GM23338 (cell line): ENCODE data around the gene R3HDM2. TPM values are rescaled to one million over a fixed set of nuclear protein-coding genes. Genes with fewer than 3 reads are reported as not detected.

Experiments used
- CREB1 ChIP-seq: fragments of 250-450 bp; sonication (Bioruptor Pico); IDR thresholded peaks from 2 replicates; pipeline ENCODE4 v1.5.0; 2020; ENCODE audit warnings: low read depth, mild to moderate bottlenecking, moderate library complexity
- ETS1 ChIP-seq: IDR thresholded peaks from 2 replicates; pipeline ENCODE4 v1.6.1; 2016; ENCODE audit warnings: antibody characterized with exemption
- EZH2phosphoT487 ChIP-seq: fragments of 200-600 bp; sonication (generic); IDR thresholded peaks from one replicate; pipeline ENCODE4 v1.8.1; 2018; ENCODE audit warnings: antibody characterized with exemption; ENCODE audit not compliant: unreplicated experiment
- JUNB ChIP-seq: IDR thresholded peaks from one replicate; pipeline ENCODE4 v1.6.1; 2016; ENCODE audit warnings: antibody characterized with exemption; ENCODE audit not compliant: unreplicated experiment
- NANOG ChIP-seq: IDR thresholded peaks from 2 replicates; pipeline ENCODE4 v1.6.1; 2016; ENCODE audit warnings: antibody characterized with exemption, borderline replicate concordance
- POLR2AphosphoS5 ChIP-seq: IDR thresholded peaks from 2 replicates; pipeline ENCODE4 v1.6.1; 2016; ENCODE audit warnings: antibody characterized with exemption, low read depth
- STAT1 ChIP-seq: IDR thresholded peaks from one replicate; pipeline ENCODE4 v1.6.1; 2016; ENCODE audit warnings: antibody characterized with exemption; ENCODE audit not compliant: unreplicated experiment
- ZNF331 ChIP-seq: fragments of 250-450 bp; sonication (Bioruptor Pico); IDR thresholded peaks from 2 replicates; pipeline ENCODE4 v1.5.0; 2020; ENCODE audit warnings: low read depth, mild to moderate bottlenecking, moderate library complexity
- ZNF462 ChIP-seq: fragments of 250-450 bp; sonication (Bioruptor Pico); IDR thresholded peaks from 2 replicates; pipeline ENCODE4 v1.5.0; 2020; ENCODE audit warnings: mild to moderate bottlenecking, moderate library complexity
- polyA plus RNA-seq: library from polyadenylated mRNA; unstranded; fragments of >200 nt; fragmentation: Nextera tagmentation; extraction: Ambion mirVana; gene quantifications from 2 replicates; pipeline ENCODE4 v1.2.1, GENCODE V29; 2016
- total RNA-seq: library from RNA; depleted of rRNA; stranded (reverse); fragments of >200 nt; shearing (Covaris generic); gene quantifications from 2 replicates; pipeline ENCODE4 v1.2.3, GENCODE V29; 2014

Gene R3HDM2
- total and polyA plus RNA-seq, 2 experiments from 2014 or later: 9.6 to 19.6 TPM

GRCh38 chr12:57273516-57273915 lies 157.3 kb downstream of the R3HDM2 start (continued):
- TF ChIP-seq ZNF462 (CRISPR knock-in tag): no peak
- no peak for TF ChIP-seq ZNF331
- no peak for TF ChIP-seq STAT1
- TF ChIP-seq CREB1 (CRISPR knock-in tag): no peak
- no peak for TF ChIP-seq JUNB
- no peak for TF ChIP-seq POLR2AphosphoS5
- TF ChIP-seq EZH2phosphoT487: no peak
- TF ChIP-seq NANOG: no peak
- TF ChIP-seq ETS1: no peak
